MV-4-11 (cell line): Measurements from ENCODE around the gene PAPLN.
"Not testable (repeated sequence)": the region's sequence is repeated elsewhere in the genome, so short reads cannot be mapped to it uniquely, and the experiment has no call there.

Experiments
- DNase-seq: peaks from one replicate; lab custom pipeline; 2025; lab: John Stamatoyannopoulos, UW

Gene PAPLN

DNA sequence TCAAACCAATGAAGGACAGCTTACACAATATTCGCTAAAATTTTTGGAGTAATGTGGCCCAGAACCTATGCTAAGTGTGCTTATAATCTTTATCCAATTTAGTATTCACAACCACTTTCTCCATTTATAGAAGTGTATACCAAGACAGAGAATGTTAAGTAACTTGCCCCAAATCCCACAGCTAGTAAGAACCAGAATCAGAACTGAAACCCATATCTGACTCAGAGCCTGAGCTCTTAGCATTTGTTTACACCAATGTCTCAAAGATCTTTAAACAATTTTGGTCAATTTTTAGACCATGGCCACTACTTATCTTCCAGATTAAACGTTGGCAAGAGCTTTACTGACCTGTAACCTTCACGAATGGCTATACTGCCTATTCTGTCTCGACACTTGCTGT lies 53.0 kb downstream of the PAPLN start:
- DNase-seq = no peak

DNA sequence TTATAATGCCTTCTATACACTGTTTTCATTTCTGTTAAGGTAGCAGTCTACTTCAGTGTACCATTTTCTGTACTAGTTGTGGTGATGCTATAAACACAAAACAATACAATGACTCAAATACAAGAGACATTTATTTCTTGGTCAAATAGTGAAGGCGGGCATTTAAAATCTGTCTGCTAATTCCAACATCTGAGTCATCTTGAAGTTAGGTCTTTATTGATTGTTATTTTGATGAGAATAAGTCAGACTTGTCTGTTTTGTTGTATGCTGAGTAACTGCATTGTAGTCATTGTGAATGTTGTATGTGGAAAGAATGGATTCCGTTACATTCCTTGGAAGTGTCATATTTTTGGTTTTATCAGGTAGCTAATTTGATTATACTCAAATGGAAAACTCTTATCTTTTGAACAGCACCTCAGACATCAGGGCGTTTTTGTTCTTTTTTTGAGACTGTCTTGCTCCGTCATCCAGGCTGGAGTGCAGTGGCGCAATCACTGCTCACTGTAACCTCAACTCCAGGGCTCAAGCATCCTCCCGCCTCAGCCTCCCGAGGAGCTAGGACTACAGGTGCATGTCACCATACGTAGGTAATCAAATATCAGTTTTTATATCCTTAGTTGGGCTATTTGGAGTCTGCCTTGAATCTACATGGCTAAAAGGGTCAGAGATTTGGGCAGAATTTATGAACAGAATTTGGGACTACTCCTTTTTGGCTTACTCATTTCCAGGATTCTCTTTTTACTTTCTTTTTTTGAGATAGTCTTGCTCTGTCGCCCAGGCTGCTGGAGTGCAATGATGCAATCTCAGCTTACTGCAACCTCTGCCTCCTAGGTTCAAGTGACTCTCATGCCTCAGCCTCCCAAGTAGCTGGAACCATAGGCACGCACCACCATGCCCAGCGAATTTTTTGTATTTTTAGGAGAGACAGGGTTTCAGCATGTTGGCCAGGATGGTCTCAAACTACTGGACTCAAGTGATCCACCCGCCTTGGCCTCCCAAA lies 56.8 kb downstream of the PAPLN start:
- no peak for DNase-seq

DNA sequence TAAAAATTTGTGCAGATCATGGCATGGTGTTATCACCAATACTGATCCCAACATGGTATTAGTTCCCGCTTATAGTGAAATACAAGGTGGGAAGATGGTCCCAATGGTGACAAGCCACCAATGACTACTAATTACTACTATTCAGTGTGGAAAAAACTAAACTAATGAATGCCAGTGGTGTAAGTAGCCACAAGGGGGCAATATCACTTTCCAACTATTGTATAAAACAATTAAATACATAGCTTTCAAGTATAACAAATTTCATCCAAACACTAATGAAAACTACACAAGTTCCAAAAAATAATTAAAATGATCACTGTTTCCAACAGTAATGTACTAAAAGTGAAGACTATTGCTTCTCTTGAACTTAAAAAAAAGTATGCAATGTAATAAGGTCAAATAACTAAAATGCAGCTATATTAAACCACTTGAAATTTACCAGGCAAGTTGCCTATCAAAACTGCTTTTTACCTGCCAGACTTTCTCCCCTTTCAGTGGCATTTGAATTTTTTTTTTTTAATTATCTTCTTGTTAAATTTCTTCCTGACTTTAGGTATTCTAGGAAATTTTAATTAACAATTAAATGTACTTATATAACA lies 58.0 kb downstream of the PAPLN start:
- peak; percentile 38 for DNase-seq

DNA sequence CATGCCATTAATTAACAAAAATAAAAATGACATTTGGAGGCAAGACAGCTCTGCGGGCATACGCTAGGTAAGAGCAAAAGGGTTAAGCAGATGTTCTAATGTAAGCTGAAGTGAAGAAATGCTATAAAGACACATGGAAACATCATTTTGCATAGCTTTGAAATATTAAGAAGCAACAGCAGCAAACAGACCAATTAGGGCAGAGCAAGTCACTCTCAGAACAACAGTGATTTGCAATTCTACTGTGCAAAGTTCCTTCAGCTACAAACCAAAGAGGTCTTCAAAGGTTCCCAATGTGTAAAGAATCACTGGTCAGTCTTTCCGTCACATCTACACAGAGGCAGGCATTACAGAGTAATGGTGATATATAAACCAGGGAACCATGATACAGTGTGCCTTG lies 68.2 kb downstream of the PAPLN start:
- DNase-seq = no peak

DNA sequence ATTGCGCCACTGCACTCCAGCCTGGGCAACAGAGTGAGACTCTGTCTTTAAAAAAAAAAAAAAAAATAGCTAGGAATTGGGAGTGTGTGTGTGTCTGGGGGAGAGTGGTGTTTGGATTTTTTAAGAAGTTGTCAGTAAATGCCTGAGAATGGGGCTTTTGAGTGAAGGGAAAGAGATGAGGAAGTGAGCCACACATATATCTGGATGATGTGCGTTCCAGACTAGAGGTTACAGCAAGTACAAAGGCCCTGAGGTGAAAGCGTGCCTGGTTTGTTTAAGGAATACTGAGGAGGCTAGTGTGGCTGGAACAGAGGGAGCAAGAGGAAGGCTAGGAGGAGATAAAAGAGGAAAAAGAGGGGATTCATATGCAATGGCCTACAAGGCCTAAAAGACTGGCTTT lies 70.0 kb downstream of the PAPLN start:
- DNase-seq = no peak

DNA sequence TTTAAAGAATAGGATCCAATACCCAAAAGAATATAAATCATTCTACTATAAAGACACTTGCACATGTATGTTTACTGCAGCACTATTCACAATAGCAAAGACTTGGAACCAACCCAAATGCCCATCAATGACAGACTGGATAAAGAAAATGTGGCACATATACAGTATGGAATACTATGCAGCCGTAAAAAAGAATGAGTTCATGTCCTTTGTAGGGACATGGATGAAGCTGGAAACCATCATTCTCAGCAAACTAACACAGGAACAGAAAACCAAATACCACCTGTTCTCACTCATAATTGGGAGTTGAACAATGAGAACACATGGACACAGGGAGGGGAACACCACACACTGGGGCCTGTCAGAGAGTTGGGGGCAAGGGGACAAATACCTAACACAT lies 71.9 kb downstream of the PAPLN start:
- DNase-seq = not testable (repeated sequence)

DNA sequence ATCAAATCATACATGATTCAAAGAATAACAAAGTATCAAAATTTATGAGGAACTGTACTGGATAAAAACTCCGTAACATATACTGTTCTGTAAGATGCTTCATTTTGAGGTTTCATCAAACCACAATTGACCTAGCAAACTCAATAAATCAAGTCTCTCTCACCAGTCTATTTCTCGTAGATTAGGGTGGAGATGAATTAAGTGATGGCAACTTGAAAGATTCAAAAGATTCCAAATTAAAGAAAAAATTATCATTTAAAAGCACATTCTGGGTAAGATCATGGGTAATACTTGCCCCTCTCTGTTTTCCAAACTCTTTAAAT lies 74.4 kb downstream of the PAPLN start:
- peak; percentile 84 for DNase-seq

DNA sequence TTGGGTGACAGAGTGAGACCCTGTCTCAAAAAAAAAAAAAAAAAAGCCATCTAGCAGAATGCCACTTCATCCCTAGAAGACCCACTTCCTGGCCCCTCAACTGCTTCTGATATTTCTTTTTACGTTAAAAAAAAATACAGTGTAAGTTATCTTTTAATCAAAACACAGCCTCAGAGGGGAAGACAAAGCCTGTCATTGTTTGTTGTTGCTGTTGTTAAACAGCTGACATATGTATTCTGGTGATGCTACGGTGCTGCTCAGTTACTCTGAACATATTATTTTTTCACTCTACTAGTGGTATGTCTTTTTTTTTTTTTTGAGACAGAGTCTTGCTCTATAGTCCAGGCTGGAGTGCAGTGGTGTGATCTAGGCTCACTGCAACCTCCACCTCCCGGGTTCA lies 75.4 kb downstream of the PAPLN start:
- DNase-seq = no peak

DNA sequence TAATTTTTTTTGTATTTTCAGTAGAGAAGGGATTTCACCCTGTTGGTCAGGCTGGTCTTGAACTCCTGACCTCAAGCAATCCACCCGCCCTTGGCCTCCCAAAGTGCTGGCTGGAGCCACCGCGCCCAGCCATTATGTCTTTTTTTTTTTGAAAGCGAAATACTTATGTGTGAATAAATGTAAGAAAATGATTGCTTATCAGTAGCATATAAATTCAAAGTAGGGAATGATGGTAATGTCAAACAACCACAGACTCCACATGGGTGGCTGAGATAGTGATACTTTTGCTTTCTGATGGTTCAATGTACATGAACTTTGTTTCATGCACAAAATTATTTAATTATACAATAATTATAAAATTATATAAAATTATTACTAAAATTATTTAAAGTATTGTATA lies 75.8 kb downstream of the PAPLN start:
- no peak for DNase-seq

DNA sequence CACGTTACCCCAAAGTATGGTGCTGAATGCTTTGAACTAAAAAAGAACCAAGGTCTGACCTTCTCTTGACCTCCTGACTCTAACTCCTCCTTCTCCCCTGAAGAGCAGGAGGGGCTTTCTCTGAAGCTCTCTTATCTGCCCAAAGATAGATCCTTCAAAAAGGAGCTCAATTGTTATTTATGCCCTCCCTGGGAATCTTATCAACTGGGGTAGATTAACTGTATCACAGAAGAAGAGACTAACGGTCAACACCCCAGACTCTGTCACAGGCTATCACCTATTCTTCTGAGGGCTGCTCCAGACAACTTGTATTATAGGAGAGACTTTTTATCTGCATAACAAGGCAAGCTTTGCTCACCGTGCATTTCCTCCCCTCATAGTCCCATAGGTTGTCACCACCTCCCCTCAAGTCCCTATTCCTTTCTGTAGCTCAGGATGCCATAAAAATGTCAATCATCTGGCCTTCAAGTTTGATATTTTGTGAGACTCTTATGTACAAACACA lies 86.6 kb downstream of the PAPLN start:
- DNase-seq = no peak
